GM12878 (cell line): ENCODE results near the gene PHF2. TPM values are rescaled to one million over a fixed set of nuclear protein-coding genes. Genes with fewer than 3 reads are reported as not detected.

ENCODE experiments used
- ATAC-seq: fragments of 200-7000 bp; cut with Tn5 transposase; 3 replicates; pipeline ENCODE4 v1.9.1; 2020; ENCODE audit warnings: mild to moderate bottlenecking, moderate library complexity
- BruUV-seq: library from RNA; stranded (reverse); fragments of 400-500 nt; replicated peaks from 2 replicates; lab custom pipeline; 2021; lab: Mats Ljungman, UMichigan
- CTCF ChIA-PET: fragments of 300-600 bp; sonication (Branson Sonifier 250); formaldehyde crosslinking; extraction: SDS; loops from one replicate; lab custom pipeline; 2021; ENCODE audit warnings: inconsistent platforms; lab: Yijun Ruan, JAX
- POLR2A ChIA-PET: fragments of 350-600 bp; formaldehyde crosslinking; extraction: SDS; loops from one replicate; lab custom pipeline; 2021; ENCODE audit warnings: inconsistent platforms; lab: Charles Lee
- RAD21 ChIA-PET: fragments of 300-600 bp; sonication (Branson Sonifier 250); formaldehyde crosslinking; loops from one replicate; lab custom pipeline; 2023; ENCODE audit warnings: antibody characterized with exemption; ENCODE audit not compliant: unreplicated experiment; lab: Charles Lee
- SMC1A ChIA-PET: fragments of 300-600 bp; sonication (Branson Sonifier 250); formaldehyde crosslinking; loops from one replicate; lab custom pipeline; 2023; ENCODE audit not compliant: unreplicated experiment, uncharacterized antibody; lab: Charles Lee
- DNase-seq: peaks from one replicate; pipeline ENCODE4 v3.0.0-alpha.2; 2011; ENCODE audit warnings: low read depth, low spot score
- FAIRE-seq: peaks from 3 replicates; lab custom pipeline; 2011; peaks lifted over from hg19 to GRCh38; lab: Jason Lieb, UNC
- H2AFZ ChIP-seq: 2 replicates; pipeline ENCODE4 v1.6.0; 2011; ENCODE audit warnings: low read depth, low read length, control low read depth; ENCODE audit not compliant: control insufficient read depth
- H3K27ac ChIP-seq: 2 replicates; pipeline ENCODE4 v1.5.1; 2011; ENCODE audit warnings: control low read depth; ENCODE audit not compliant: control insufficient read depth, insufficient read depth
- H3K27me3 ChIP-seq, 2 experiments: replicated peaks in 1 of 2; 2 replicates each; pipeline versions ENCODE4 v1.6.0 to v1.6.1; 2011; ENCODE audit warnings: low read length in 1 of 2; ENCODE audit not compliant: control insufficient read depth in 2 of 2, insufficient read depth in 2 of 2
- H3K36me3 ChIP-seq, 2 experiments: 2 replicates each; pipeline ENCODE4 v1.5.1; 2011; ENCODE audit warnings: low read length in 1 of 2; ENCODE audit not compliant: control insufficient read depth in 2 of 2, insufficient read depth in 2 of 2
- H3K4me1 ChIP-seq: 2 replicates; pipeline ENCODE4 v1.6.1; 2011; ENCODE audit warnings: mild to moderate bottlenecking, low read length, moderate library complexity, mixed read lengths; ENCODE audit not compliant: control insufficient read depth, insufficient read depth
- H3K4me2 ChIP-seq: 2 replicates; pipeline ENCODE4 v1.6.0; 2011; ENCODE audit warnings: control low read depth; ENCODE audit not compliant: control insufficient read depth, insufficient read depth
- H3K4me3 ChIP-seq: fragments of 200-600 bp; sonication (generic); 2 replicates; pipeline ENCODE4 v1.5.1; 2016
- H3K79me2 ChIP-seq: 2 replicates; pipeline ENCODE4 v1.6.0; 2011; ENCODE audit warnings: low read length; ENCODE audit not compliant: control insufficient read depth, insufficient read depth
- H3K9ac ChIP-seq: 2 replicates; pipeline ENCODE4 v1.8.0; 2011; ENCODE audit warnings: low read length, control low read depth, mixed read lengths; ENCODE audit not compliant: control insufficient read depth, insufficient read depth
- H3K9me3 ChIP-seq: replicated peaks from 3 replicates; pipeline ENCODE4 v1.5.1; 2011; ENCODE audit warnings: mild to moderate bottlenecking, low read length; ENCODE audit not compliant: control insufficient read depth, insufficient read depth
- H4K20me1 ChIP-seq: 2 replicates; pipeline ENCODE4 v1.6.0; 2011; ENCODE audit not compliant: control insufficient read depth, insufficient read depth
- BRCA1 ChIP-seq: IDR thresholded peaks from 2 replicates; pipeline ENCODE4 v1.6.1; 2011; ENCODE audit warnings: low read depth, low read length, improper control_type of control experiment
- CEBPZ ChIP-seq: fragments of 150-350 bp; IDR thresholded peaks from 2 replicates; pipeline ENCODE4 v1.6.1; 2016; ENCODE audit warnings: low read depth, low read length
- CHD1 ChIP-seq: IDR thresholded peaks from 2 replicates; pipeline ENCODE4 v1.6.1; 2012; ENCODE audit warnings: low read depth, low read length, improper control_type of control experiment
- CHD4 ChIP-seq: fragments of 200-600 bp; sonication (generic); IDR thresholded peaks from 2 replicates; pipeline ENCODE4 v1.6.1; 2016; ENCODE audit warnings: mild to moderate bottlenecking
- E4F1 ChIP-seq: fragments of 450-650 bp; IDR thresholded peaks from 2 replicates; pipeline ENCODE4 v1.6.1; 2018; ENCODE audit warnings: borderline replicate concordance, mild to moderate bottlenecking; ENCODE audit not compliant: partially characterized antibody
- EP300 ChIP-seq, 2 experiments: fragments of 150-350 bp in 1 of 2; IDR thresholded peaks; 2 replicates each; pipeline ENCODE4 v1.6.1; 2011 to 2012; ENCODE audit warnings: low read depth in 2 of 2, low read length in 2 of 2, borderline replicate concordance in 1 of 2, improper control_type of control experiment in 1 of 2, inconsistent platforms in 1 of 2; ENCODE audit not compliant: control insufficient read depth in 1 of 2
- HCFC1 ChIP-seq: fragments of 150-350 bp; IDR thresholded peaks from 2 replicates; pipeline ENCODE4 v1.6.1; 2014; ENCODE audit warnings: low read length
- HDGF ChIP-seq: fragments of 450-650 bp; IDR thresholded peaks from 2 replicates; pipeline ENCODE4 v1.6.1; 2016; ENCODE audit warnings: antibody characterized with exemption
- KAT2A ChIP-seq: conservative IDR thresholded peaks from 2 replicates; pipeline ENCODE4 v1.6.1; 2011; ENCODE audit warnings: low read depth, low read length; ENCODE audit not compliant: control insufficient read depth
- MLLT1 ChIP-seq: fragments of 450-650 bp; IDR thresholded peaks from 2 replicates; pipeline ENCODE4 v1.6.1; 2016; ENCODE audit warnings: mild to moderate bottlenecking
- RUNX3 ChIP-seq: IDR thresholded peaks from 2 replicates; pipeline ENCODE4 v1.6.1; 2012; ENCODE audit warnings: low read length, inconsistent platforms
- SIN3A ChIP-seq: IDR thresholded peaks from 2 replicates; pipeline ENCODE4 v1.6.1; 2012; ENCODE audit warnings: low read depth, low read length, improper control_type of control experiment
- SRF ChIP-seq, 2 experiments: IDR thresholded peaks; 2 replicates each; pipeline ENCODE4 v1.6.1; 2011; ENCODE audit warnings: low read depth in 2 of 2, low read length in 2 of 2, mild to moderate bottlenecking in 1 of 2, moderate library complexity in 1 of 2
- STAT1 ChIP-seq: fragments of 450-650 bp; conservative IDR thresholded peaks from 2 replicates; pipeline ENCODE4 v1.6.1; 2014; ENCODE audit warnings: antibody characterized with exemption, mild to moderate bottlenecking
- TBL1XR1 ChIP-seq: IDR thresholded peaks from 2 replicates; pipeline ENCODE4 v1.6.1; 2012; ENCODE audit warnings: low read depth, low read length, improper control_type of control experiment
- TCF12 ChIP-seq: IDR thresholded peaks from 2 replicates; pipeline ENCODE4 v1.6.1; 2011; ENCODE audit warnings: low read depth, mild to moderate bottlenecking, low read length
- TCF3 ChIP-seq: IDR thresholded peaks from 2 replicates; pipeline ENCODE4 v1.6.1; 2012; ENCODE audit warnings: low read depth, mild to moderate bottlenecking, low read length, borderline replicate concordance; ENCODE audit not compliant: insufficient read depth
- ZBED1 ChIP-seq: IDR thresholded peaks from 2 replicates; pipeline ENCODE4 v1.6.1; 2016; ENCODE audit warnings: borderline replicate concordance
- WGBS: methylation state at CpG from one replicate; pipeline ENCODE4 v1.1.6; 2016; ENCODE audit warnings: low lambda C conversion rate; ENCODE audit not compliant: insufficient replicate concordance, insufficient coverage; ENCODE audit errors: missing lambda C conversion rate; 5-methylcytosine and 5-hydroxymethylcytosine counted together
- in situ Hi-C: fragments of 300-500 bp; cut with MboI; formaldehyde crosslinking; loops from 9 replicates; pipeline ENCODE4 v1.14.3; 2018; ENCODE audit warnings: mixed read lengths
- intact Hi-C: fragments of 100-400 bp; cut with micrococcal nuclease; formaldehyde crosslinking; loops from one replicate; pipeline ENCODE4 v1.14.2; 2022; ENCODE audit not compliant: unreplicated experiment
- polyA plus RNA-seq, 11 experiments: library from polyadenylated mRNA; depleted of rRNA in 4 of 11; unstranded in 6 of 11; stranded (reverse) in 5 of 11; fragments of >200 nt; fragmentation: Nextera tagmentation in 4 of 11; fragmentation: Illumina TruSeq in 1 of 11; extraction: Ambion mirVana in 4 of 11; extraction: Trizol in 1 of 11; gene quantifications; 1 replicate in 1 of 11; 2 replicates in 10 of 11; pipeline versions ENCODE4 v1.2.1 to v1.2.3, GENCODE V29; 2011 to 2016; ENCODE audit warnings: inconsistent platforms in 2 of 11, missing spikeins in 2 of 11, low read depth in 1 of 11
- total RNA-seq, 4 experiments: library from RNA; depleted of rRNA in 3 of 4; stranded (reverse); fragments of >200 nt in 3 of 4; fragmentation: Illumina TruSeq in 1 of 4; extraction: Trizol in 1 of 4; gene quantifications; 2 replicates each; pipeline versions ENCODE4 v1.2.1 to v1.2.3, GENCODE V29; 2013 to 2021

The PHF2 gene
- total and polyA plus RNA-seq, 10 of the 15 experiments (the other 5 are each of a cell fraction or from before 2014, with no cell fraction given) = 0.34 to 13.3 (median 5.5) TPM

GRCh38 chr9:93699650-93700049, 123.3 kb downstream of the PHF2 start:
- Histone ChIP-seq H3K4me3 (no peak overlapping the region), H3K36me3 (no peaks in the 10 kb centered on the region), H3K27me3 (no peaks in the 10 kb centered on the region), H3K9me3 (no peaks in the 10 kb centered on the region; the same call in 2 of the 3 replicates), H3K79me2 (no peaks in the 10 kb centered on the region), H3K4me1 (no peaks in the 10 kb centered on the region), H4K20me1 (no peaks in the 10 kb centered on the region), H3K4me2 (no peak overlapping the region), H3K27ac (no peak overlapping the region), H3K9ac (no peak overlapping the region), H2AFZ (no peak overlapping the region)
- 36% methylated on average over 3 of the region's 3 CpGs for WGBS
- in situ Hi-C loops = no loop called here
- BruUV-seq = no TSS peak
- RAD21 ChIA-PET = no interaction called here
- SMC1A ChIA-PET = no interaction called here
- no peak for ATAC-seq
- POLR2A ChIA-PET = no interaction called here
- DNase-seq = no peak
- intact Hi-C loops = no loop called here
- no peak for FAIRE-seq
- CTCF ChIA-PET = no interaction called here
- TF ChIP-seq TCF12 (no peak), TCF3 (no peak), SRF (IDR thresholded peaks at IDR 0.05; ENCODE audit: low read depth in 2 of 2, low read length in 2 of 2) (no peak), SIN3A (no peak), CHD1 (no peak), HCFC1 (no peak), RUNX3 (no peak), HDGF (no peak), ZBED1 (no peak), CEBPZ (no peak), E4F1 (no peak), TBL1XR1 (no peak), KAT2A (no peak), STAT1 (no peak), CHD4 (no peak), BRCA1 (no peak), EP300 (IDR thresholded peaks at IDR 0.05; ENCODE audit: borderline replicate concordance in 1 of 2, control insufficient read depth in 1 of 2, low read depth in 2 of 2, low read length in 2 of 2) (no peak), MLLT1 (no peak)
